Activated CD4-positive, alpha-beta T cell treated with anti-CD3 and anti-CD28 coated beads for 36 hours (primary cell): ENCODE data around the gene KDELR3. TPM values are rescaled to one million over a fixed set of nuclear protein-coding genes. Genes with fewer than 3 reads are reported as not detected.

ENCODE experiments used
- ATAC-seq: fragments of 200-7000 bp; cut with Tn5 transposase; one replicate; pipeline ENCODE4 v1.10.0; 2021; ENCODE audit warnings: mild to moderate bottlenecking, moderate library complexity
- CTCF ChIA-PET: fragments of 350-600 bp; sonication (Branson Sonifier 250); formaldehyde crosslinking; loops from one replicate; lab custom pipeline; 2021; ENCODE audit warnings: antibody characterized with exemption; lab: Charles Lee
- POLR2A ChIA-PET: fragments of 350-600 bp; sonication (Branson Sonifier 250); formaldehyde crosslinking; loops from one replicate; lab custom pipeline; 2021; ENCODE audit warnings: antibody characterized with exemption, inconsistent platforms; lab: Charles Lee
- DNase-seq: peaks from one replicate; pipeline ENCODE4 v3.0.0-alpha.2; 2020
- H3K27ac Mint-ChIP-seq: one replicate; pipeline ENCODE4 v1.8.0; 2021; ENCODE audit warnings: mixed read lengths
- H3K27me3 Mint-ChIP-seq: one replicate; pipeline ENCODE4 v1.8.0; 2021; ENCODE audit warnings: mixed read lengths
- H3K36me3 Mint-ChIP-seq: one replicate; pipeline ENCODE4 v1.8.0; 2021; ENCODE audit warnings: low read depth, mixed read lengths
- H3K4me1 Mint-ChIP-seq: one replicate; pipeline ENCODE4 v1.8.0; 2021; ENCODE audit warnings: mixed read lengths
- H3K4me3 Mint-ChIP-seq: one replicate; pipeline ENCODE4 v1.8.0; 2021; ENCODE audit warnings: mild to moderate bottlenecking, moderate library complexity, mixed read lengths
- H3K9me3 Mint-ChIP-seq: one replicate; pipeline ENCODE4 v1.8.0; 2021; ENCODE audit warnings: low read depth, mixed read lengths
- intact Hi-C, 2 experiments: fragments of 100-400 bp; cut with DNase I in 1 of 2; cut with micrococcal nuclease in 1 of 2; formaldehyde crosslinking; loops; one replicate each; pipeline versions ENCODE4 v1.14.2 to v1.15.1; 2022 to 2024; cut with DNase I, micrococcal nuclease
- total RNA-seq, 2 experiments: library from RNA; stranded (reverse); gene quantifications; one replicate each; pipeline ENCODE4 v1.2.3, GENCODE V29; 2021

KDELR3 gene
- total RNA-seq, 2 experiments from 2014 or later: 0.84 to 1.1 TPM

DNA sequence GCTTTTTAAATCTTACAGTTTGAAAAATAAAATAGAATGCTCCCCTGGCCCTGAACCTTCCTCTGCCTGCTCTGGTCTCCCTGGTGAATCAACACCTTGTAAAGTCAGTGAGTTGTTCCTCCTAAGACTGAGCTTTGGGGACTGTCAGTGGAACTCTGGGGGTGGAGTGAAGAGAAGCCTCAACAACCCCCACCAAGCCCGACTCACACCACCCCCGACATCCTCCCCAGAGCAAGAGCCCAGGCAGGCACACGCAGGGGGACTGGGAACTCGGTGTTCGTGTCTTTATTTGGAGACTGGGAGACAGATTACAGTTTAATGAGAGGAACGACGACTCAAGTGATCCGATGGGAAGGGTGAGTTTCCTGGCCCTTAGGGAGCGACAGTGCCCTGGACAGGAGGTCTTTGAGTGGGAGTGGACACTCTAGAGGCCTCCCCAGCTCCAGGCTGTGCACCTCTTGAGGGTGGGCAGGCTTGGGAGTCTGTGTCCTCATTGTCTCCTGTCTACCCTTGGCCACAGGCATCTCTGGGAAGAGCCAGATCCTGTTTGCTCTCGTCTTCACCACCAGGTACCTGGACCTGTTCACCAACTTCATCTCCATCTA lies 6.2 kb downstream of the KDELR3 start:
- POLR2A ChIA-PET: no interaction called here
- Mint-ChIP-seq H3K4me1 (no peaks in the 10 kb centered on the region), H3K9me3 (no peaks in the 10 kb centered on the region), H3K4me3 (no peak overlapping the region), H3K36me3 (no peaks in the 10 kb centered on the region), H3K27me3 (no peaks in the 10 kb centered on the region), H3K27ac (no peak overlapping the region)
- ATAC-seq (no peak), DNase-seq (no peak)
- intact Hi-C loops: no loop called here
- CTCF ChIA-PET: no interaction called here

DNA sequence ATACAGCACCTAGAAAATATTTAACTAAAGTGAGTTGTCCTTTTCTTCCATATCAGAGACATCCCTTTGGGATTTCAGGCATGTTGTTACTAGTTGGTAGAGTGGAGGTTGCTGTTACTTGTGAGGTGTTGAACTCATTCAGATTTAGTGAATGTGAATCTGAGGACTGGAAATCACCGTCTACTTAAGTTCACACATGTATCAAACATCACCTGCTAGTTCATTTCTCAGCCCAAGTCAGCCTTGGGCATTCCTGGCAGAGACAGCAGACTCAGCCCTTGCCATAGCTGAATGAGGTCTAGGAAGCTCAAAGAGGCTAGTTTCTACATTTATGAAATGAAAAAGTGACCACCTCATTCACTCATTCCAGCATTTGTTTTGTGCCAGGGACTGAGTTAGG lies 9.7 kb downstream of the KDELR3 start:
- DNase-seq: no peak

DNA sequence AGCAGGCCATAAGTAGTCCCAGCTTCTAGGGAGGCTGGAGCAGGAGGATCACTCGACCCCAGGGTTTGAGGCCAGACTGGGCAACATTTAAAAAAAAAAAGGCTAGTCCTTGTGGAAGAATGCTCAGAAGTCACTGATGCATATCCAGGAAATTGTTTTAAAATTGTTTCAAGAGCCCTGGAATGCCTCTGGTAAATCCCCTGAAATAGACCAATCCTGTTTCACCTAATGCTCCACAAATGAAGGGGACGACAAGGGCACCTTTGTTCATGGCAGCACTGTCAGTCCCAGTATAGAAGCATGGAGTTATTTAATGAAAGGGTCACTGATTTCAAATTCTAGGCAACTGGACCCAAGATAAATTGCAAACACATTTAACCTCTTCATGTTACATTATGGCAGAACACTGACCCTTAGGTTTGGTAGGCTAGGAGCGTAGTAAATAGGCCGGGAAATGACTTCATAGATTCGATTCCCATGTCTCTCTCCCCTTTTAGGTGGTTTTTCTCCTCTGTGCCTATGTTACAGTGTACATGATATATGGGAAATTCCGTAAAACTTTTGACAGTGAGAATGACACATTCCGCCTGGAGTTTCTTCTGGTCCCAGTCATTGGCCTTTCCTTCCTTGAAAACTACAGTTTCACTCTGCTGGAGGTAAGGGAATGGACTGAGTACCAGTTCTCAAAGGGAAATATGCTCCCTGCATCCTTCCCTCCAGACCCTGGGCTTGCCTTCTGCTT lies 11.4 kb downstream of the KDELR3 start:
- Mint-ChIP-seq H3K27me3 (no peaks in the 10 kb centered on the region), H3K4me1 (peaks cover 10% of the 10 kb centered on the region), H3K27ac (no peak overlapping the region), H3K36me3 (peaks cover 34% of the 10 kb centered on the region), H3K9me3 (no peaks in the 10 kb centered on the region), H3K4me3 (no peak overlapping the region)
- ChIA-PET POLR2A (interaction anchor here (0.6 kb wide), 1 partner anchor 241 kb away, joined by 3 read pairs; no protein-coding TSS in a partner anchor), CTCF (interaction anchor here (1.9 to 2.0 kb wide), 2 partner anchors 11 to 23 kb away, joined by 4 to 6 read pairs; no protein-coding TSS in a partner anchor)
- intact Hi-C loops: no loop called here
- DNase-seq (no peak), ATAC-seq (no peak)

More for the DNA sequence above, 9.7 kb downstream of the KDELR3 start:
- no peaks in the 10 kb centered on the region for H3K9me3 Mint-ChIP-seq
- POLR2A ChIA-PET: interaction anchor here (0.6 to 1.1 kb wide), 2 partner anchors 51 to 144 kb away, joined by 3 to 4 read pairs; no protein-coding TSS in a partner anchor
- intact Hi-C loops: no loop called here
- H3K36me3 Mint-ChIP-seq: peaks cover 17% of the 10 kb centered on the region
- H3K4me3 Mint-ChIP-seq: no peak overlapping the region
- no peak overlapping the region for H3K27ac Mint-ChIP-seq
- H3K4me1 Mint-ChIP-seq: no peaks in the 10 kb centered on the region
- H3K27me3 Mint-ChIP-seq: no peaks in the 10 kb centered on the region
- CTCF ChIA-PET: interaction anchor here (0.7 kb wide), 1 partner anchor 837 kb away, joined by 3 read pairs; no protein-coding TSS in a partner anchor
- ATAC-seq: no peak

DNA sequence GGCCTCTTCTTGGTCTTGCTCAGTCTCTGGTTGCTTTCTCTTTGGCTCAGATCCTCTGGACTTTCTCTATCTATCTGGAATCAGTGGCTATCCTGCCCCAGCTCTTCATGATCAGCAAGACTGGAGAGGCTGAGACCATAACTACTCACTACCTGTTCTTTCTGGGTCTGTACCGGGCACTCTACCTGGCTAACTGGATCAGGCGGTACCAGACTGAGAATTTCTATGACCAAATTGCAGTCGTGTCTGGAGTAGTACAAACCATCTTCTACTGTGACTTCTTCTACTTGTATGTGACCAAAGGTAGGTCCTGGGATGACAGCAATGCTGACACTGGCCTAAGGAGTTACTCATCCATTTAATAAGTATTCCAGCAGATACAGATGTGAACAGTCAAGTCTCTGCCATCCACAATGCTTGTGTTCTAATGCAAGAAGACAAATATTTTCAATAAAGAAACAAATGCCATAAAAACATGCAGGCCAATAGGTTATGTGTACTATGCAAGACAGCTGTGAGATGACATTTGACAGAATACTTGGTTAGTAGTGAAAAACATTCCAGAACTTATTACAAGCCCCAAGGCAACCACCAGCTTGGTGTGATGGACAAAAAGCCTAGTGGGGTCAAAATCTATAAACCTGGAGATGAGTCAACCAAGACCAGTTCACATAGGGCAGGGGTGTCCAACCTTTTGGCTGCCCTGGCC lies 13.4 kb downstream of the KDELR3 start:
- no peak overlapping the region for H3K4me3 Mint-ChIP-seq

DNA sequence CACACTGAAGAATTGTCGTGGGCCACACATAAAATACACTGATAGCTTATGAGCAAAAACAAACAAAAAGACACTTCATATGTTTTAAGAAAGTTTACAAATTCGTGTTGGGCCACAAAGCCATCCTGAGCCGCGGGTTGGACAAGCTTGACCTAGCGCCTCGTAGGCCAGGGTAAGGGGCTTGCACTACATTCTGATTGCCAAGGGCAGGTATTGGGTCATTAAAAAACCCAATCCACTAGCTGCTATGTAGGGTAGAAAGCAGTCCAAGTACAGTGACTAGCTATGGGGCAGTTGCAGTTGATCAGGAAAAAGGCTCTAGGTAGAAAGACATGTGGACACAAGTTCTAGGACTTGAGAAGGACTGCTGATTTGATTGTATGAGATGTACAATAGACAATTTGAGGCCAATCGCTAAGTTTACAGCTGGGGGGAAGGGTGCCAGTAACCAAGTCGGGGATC lies 14.0 kb downstream of the KDELR3 start:
- POLR2A ChIA-PET: interaction anchor here (1.0 kb wide), 1 partner anchor 13 kb away, joined by 4 read pairs; no protein-coding TSS in a partner anchor
- ATAC-seq: no peak
- peak overlapping the region; percentile 17 for H3K27ac Mint-ChIP-seq

More for the DNA sequence above, 13.4 kb downstream of the KDELR3 start:
- ATAC-seq (no peak), DNase-seq (no peak)
- H3K9me3 Mint-ChIP-seq: no peaks in the 10 kb centered on the region
- intact Hi-C loops: no loop called here
- H3K4me1 Mint-ChIP-seq: peaks cover 25% of the 10 kb centered on the region
- H3K36me3 Mint-ChIP-seq: peaks cover 50% of the 10 kb centered on the region
- H3K27me3 Mint-ChIP-seq: no peaks in the 10 kb centered on the region
- ChIA-PET POLR2A (interaction anchor here (0.7 to 1.0 kb wide), 3 partner anchors 14 to 102 kb away, joined by 4 to 13 read pairs (median 8); no protein-coding TSS in a partner anchor), CTCF (interaction anchor here (0.6 to 2.0 kb wide), 5 partner anchors 9 to 790 kb away, joined by 3 to 6 read pairs (median 3); no protein-coding TSS in a partner anchor)
- H3K27ac Mint-ChIP-seq: peak overlapping the region; percentile 17

DNA sequence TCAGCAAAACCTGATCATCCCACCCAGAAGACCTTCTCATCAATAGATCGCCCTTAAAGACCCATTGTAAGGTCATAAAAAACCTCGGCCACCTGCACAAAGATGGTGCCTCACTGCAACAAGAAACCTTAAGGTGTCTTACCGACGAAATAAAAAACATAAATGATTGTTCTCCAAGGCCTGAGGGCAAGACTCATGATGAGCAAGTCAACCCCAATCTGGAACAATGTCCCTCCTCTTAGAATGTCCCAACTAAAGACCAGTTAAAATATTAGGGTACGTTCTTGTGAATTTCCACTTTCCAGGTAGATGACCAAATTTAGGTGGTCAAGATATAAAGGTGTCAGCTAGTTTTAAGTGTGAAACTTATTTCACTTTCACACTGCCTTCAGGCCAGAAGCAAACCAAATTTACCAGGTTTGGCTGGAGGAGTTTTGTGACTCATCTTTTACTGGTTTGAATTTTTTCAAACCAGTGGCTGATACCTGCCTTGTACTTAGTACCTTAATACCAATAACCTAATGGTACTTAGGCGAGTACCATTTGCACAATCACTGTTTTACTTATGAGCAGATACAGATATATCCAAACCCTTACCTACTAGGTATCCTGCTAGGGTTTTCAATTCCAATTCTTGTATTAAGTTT lies 14.9 kb downstream of the KDELR3 start:
- peak overlapping the region; percentile 5 for H3K27ac Mint-ChIP-seq
- H3K4me1 Mint-ChIP-seq: peaks cover 30% of the 10 kb centered on the region
- CTCF ChIA-PET: interaction anchor here (0.6 kb wide), 1 partner anchor 39 kb away, joined by 5 read pairs; no protein-coding TSS in a partner anchor
- ATAC-seq (no peak), DNase-seq (no peak)
- H3K36me3 Mint-ChIP-seq: peaks cover 63% of the 10 kb centered on the region
- no peaks in the 10 kb centered on the region for H3K27me3 Mint-ChIP-seq
- intact Hi-C loops: no loop called here
- H3K9me3 Mint-ChIP-seq: no peaks in the 10 kb centered on the region
- POLR2A ChIA-PET: no interaction called here
- H3K4me3 Mint-ChIP-seq: no peak overlapping the region

More for the DNA sequence above, 14.0 kb downstream of the KDELR3 start:
- Mint-ChIP-seq H3K4me3 (no peak overlapping the region), H3K4me1 (peaks cover 29% of the 10 kb centered on the region), H3K27me3 (no peaks in the 10 kb centered on the region), H3K9me3 (no peaks in the 10 kb centered on the region), H3K36me3 (peaks cover 56% of the 10 kb centered on the region)
- CTCF ChIA-PET: interaction anchor here (0.6 kb wide), 1 partner anchor 30 kb away, joined by 3 read pairs; no protein-coding TSS in a partner anchor
- intact Hi-C loops: no loop called here
- DNase-seq: no peak

DNA sequence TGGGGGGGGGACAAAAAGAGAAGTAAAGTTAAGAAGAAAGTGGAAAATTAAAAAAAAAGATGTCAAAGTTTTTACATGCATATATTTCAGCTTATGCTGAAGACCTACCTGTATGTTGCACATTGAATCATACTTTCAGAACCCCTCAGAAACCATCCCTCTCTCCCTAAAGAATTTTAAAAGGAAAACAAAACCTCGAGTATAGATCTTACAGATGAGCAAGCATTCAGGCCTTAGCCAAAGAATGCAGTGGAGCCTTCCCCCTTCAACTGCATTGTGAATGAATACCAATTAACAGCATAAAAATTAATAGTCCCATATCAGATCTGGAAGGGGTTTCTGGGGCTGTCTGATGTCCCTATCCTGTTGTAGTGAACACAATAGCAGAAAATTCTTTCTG lies 16.3 kb downstream of the KDELR3 start:
- POLR2A ChIA-PET: no interaction called here
- peaks cover 41% of the 10 kb centered on the region for H3K4me1 Mint-ChIP-seq
- H3K4me3 Mint-ChIP-seq: no peak overlapping the region
- intact Hi-C loops: no loop called here
- peak overlapping the region; percentile 59 for H3K27ac Mint-ChIP-seq
- peaks cover 73% of the 10 kb centered on the region for H3K36me3 Mint-ChIP-seq
- ATAC-seq (no peak), DNase-seq (no peak)
- H3K27me3 Mint-ChIP-seq: no peaks in the 10 kb centered on the region
- CTCF ChIA-PET: interaction anchor here (1.5 kb wide), 1 partner anchor 10 kb away, joined by 3 read pairs; no protein-coding TSS in a partner anchor
- H3K9me3 Mint-ChIP-seq: no peaks in the 10 kb centered on the region

DNA sequence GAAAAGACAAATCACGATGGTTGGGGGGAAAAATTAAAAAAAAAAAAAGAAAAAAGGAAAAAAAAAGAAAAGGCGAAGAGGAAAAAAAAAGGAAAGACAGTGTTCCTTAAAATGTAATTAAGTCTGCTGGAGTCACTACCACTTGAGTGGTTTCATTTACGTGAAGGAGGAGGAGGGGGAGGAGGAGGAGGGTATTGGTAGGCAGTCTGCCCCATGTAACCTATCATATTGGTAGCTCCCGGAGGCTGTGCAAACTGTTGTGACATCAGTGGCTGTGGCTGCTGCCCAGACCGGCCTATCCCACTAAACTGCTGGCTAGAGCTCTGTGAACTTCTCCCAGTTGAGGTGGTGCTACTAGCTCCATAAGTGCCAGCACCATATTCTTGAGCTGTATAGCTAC lies 17.9 kb downstream of the KDELR3 start:
- ATAC-seq (no peak), DNase-seq (no peak)
- Mint-ChIP-seq H3K36me3 (peaks cover 87% of the 10 kb centered on the region), H3K4me3 (no peak overlapping the region), H3K4me1 (peaks cover 55% of the 10 kb centered on the region), H3K27ac (peak overlapping the region; percentile 25), H3K9me3 (no peaks in the 10 kb centered on the region), H3K27me3 (no peaks in the 10 kb centered on the region)
- POLR2A ChIA-PET: no interaction called here
- intact Hi-C loops: no loop called here
- CTCF ChIA-PET: no interaction called here

DNA sequence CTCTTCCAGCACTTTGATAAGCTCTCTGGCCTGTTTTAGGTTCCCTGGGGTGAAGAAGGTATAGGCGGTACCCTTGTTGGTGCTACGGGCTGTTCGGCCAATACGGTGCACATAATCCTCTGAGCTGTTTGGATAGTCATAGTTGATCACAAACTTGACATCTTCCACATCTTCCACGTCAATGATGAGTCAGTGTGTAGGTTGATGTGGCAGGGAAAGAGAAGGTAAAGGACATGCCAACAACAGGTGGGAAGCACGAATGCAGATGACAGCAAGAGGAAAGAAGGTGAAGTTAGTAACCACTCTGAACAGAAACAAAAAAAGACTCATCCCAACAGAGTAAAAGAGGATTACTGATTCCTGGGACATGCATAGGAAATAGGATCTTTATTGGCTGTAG lies 20.1 kb downstream of the KDELR3 start:
- no peak overlapping the region for H3K4me3 Mint-ChIP-seq
- H3K4me1 Mint-ChIP-seq: peaks cover 66% of the 10 kb centered on the region
- CTCF ChIA-PET: interaction anchor here (1.1 kb wide), 2 partner anchors 15 to 23 kb away, joined by 3 read pairs; no protein-coding TSS in a partner anchor
- intact Hi-C loops: no loop called here
- DNase-seq: no peak
- no peaks in the 10 kb centered on the region for H3K9me3 Mint-ChIP-seq
- ATAC-seq: peak; percentile 43
- no peaks in the 10 kb centered on the region for H3K27me3 Mint-ChIP-seq
- POLR2A ChIA-PET: no interaction called here
- H3K27ac Mint-ChIP-seq: peak overlapping the region; percentile 65
- H3K36me3 Mint-ChIP-seq: peaks cover 80% of the 10 kb centered on the region

DNA sequence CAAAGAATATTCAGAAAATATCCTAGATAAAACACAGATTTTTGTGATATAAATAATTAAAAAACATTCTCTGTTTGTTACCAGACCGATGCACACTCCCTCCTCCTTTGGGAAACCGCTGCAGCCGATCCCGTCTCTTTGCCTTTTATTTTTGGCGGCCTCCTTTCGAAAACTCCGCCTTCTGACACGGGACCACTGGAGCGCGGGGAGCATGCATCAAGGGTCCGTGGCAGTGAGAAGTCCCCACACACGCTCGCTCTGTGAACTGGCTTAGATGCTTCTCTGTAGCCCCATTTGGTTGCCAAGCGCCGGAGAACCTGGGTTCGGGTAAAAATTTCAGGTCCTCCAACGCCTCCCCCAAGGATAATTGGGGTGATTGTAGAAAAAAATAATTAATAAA lies 21.2 kb downstream of the KDELR3 start:
- peaks cover 80% of the 10 kb centered on the region for H3K36me3 Mint-ChIP-seq
- CTCF ChIA-PET: interaction anchor here (0.6 to 1.1 kb wide), 3 partner anchors 13 to 335 kb away, joined by 3 read pairs; no protein-coding TSS in a partner anchor
- no peaks in the 10 kb centered on the region for H3K27me3 Mint-ChIP-seq
- DNase-seq (no peak), ATAC-seq (no peak)
- no peak overlapping the region for H3K27ac Mint-ChIP-seq
- POLR2A ChIA-PET: no interaction called here
- H3K9me3 Mint-ChIP-seq: no peaks in the 10 kb centered on the region
- intact Hi-C loops: no loop called here
- H3K4me3 Mint-ChIP-seq: no peak overlapping the region
- H3K4me1 Mint-ChIP-seq: peaks cover 65% of the 10 kb centered on the region
